ENCODE data around the gene RAPGEF3. TPM values are rescaled to one million over a fixed set of nuclear protein-coding genes. Genes with fewer than 3 reads are reported as not detected.
A peak's percentile ranks its signal among the peaks of the same experiment; 100 is the strongest.

RAPGEF3 gene
- total RNA-seq, 1 experiment from 2014 or later: 8.2 TPM

- no peaks in the 10 kb centered on the region for H3K27me3 Mint-ChIP-seq (ENCODE audit: unreplicated experiment)
- H3K9me3 Mint-ChIP-seq (ENCODE audit: low read depth, unreplicated experiment): no peaks in the 10 kb centered on the region
- peaks cover 20% of the 10 kb centered on the region for H3K4me1 Mint-ChIP-seq (ENCODE audit: low read depth, unreplicated experiment)
- DNase-seq: no peak
- peak overlapping the region; percentile 9 for H3K27ac Mint-ChIP-seq (ENCODE audit: unreplicated experiment)
- TF ChIP-seq, protein P1, sequence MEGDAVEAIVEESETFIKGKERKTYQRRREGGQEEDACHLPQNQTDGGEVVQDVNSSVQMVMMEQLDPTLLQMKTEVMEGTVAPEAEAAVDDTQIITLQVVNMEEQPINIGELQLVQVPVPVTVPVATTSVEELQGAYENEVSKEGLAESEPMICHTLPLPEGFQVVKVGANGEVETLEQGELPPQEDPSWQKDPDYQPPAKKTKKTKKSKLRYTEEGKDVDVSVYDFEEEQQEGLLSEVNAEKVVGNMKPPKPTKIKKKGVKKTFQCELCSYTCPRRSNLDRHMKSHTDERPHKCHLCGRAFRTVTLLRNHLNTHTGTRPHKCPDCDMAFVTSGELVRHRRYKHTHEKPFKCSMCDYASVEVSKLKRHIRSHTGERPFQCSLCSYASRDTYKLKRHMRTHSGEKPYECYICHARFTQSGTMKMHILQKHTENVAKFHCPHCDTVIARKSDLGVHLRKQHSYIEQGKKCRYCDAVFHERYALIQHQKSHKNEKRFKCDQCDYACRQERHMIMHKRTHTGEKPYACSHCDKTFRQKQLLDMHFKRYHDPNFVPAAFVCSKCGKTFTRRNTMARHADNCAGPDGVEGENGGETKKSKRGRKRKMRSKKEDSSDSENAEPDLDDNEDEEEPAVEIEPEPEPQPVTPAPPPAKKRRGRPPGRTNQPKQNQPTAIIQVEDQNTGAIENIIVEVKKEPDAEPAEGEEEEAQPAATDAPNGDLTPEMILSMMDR (IDR thresholded peaks at IDR 0.05; ENCODE audit: unreplicated experiment): no peak
- no peaks in the 10 kb centered on the region for H3K36me3 Mint-ChIP-seq (ENCODE audit: insufficient read depth, unreplicated experiment)
- H3K4me3 Mint-ChIP-seq (ENCODE audit: low read depth, unreplicated experiment): peak overlapping the region; percentile 44
- intact Hi-C loops (cut with micrococcal nuclease; ENCODE audit: unreplicated experiment): loop anchor here (1.0 kb wide), 1 partner anchor 36 kb away; no protein-coding TSS in a partner anchor
- CTCF ChIA-PET: interaction anchor here (0.8 to 4.4 kb wide), 4 partner anchors 22 to 104 kb away, joined by 3 to 22 read pairs (median 4); partner anchors contain the start of gene VDR
- BruUV-seq (replicated peaks): no TSS peak
Measured at GRCh38 chr12:47801170-47801903, 42.7 kb upstream of the RAPGEF3 start.

GRCh38 chr12:47800582-47800981 is 41.9 kb upstream of the RAPGEF3 start:
- Mint-ChIP-seq H3K4me1 (ENCODE audit: low read depth, unreplicated experiment) (peaks cover 20% of the 10 kb centered on the region), H3K27me3 (ENCODE audit: unreplicated experiment) (no peaks in the 10 kb centered on the region), H3K9me3 (ENCODE audit: low read depth, unreplicated experiment) (no peaks in the 10 kb centered on the region), H3K36me3 (ENCODE audit: insufficient read depth, unreplicated experiment) (peaks cover 3% of the 10 kb centered on the region), H3K27ac (ENCODE audit: unreplicated experiment) (peak overlapping the region; percentile 9), H3K4me3 (ENCODE audit: low read depth, unreplicated experiment) (no peak overlapping the region)
- CTCF ChIA-PET: interaction anchor here (4.4 kb wide), 1 partner anchor 38 kb away, joined by 22 read pairs; no protein-coding TSS in a partner anchor
- BruUV-seq (replicated peaks): no TSS peak
- no peak for DNase-seq
- intact Hi-C loops (cut with micrococcal nuclease; ENCODE audit: unreplicated experiment): no loop called here
- TF ChIP-seq, protein P1 (IDR thresholded peaks at IDR 0.05; ENCODE audit: unreplicated experiment): no peak

DNA sequence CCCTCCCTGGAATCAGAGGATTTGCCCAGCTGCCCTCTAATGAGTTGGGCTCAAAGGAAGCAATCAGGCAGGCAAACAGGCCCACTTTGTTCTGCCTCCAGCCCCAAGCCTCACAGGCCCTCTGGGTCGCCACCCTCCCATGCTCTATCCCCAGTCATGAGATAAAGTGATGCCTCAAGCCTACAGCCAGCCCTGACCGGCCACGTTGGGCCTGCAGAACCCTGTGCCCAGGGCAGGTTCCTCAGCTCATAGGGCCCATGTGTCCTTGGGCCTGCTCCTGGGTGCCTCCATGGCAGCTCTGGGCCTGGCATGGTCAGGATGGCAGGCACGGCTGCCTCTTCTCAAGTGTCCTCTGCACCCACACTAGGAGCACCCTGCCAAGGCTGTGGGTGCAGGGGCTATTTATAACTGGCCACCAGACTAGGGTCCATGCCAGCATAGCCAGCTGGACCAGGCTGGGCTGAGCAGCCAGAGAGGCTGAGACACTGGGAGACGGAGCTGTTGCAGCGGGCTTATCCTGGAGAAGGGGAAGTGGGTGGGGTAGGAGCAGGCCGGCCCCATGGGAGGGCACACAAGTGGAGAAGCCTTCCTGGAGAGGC is 40.8 kb upstream of the RAPGEF3 start:
- TF ChIP-seq, protein P1 (IDR thresholded peaks at IDR 0.05; ENCODE audit: unreplicated experiment): no peak
- peaks cover 20% of the 10 kb centered on the region for H3K4me1 Mint-ChIP-seq (ENCODE audit: low read depth, unreplicated experiment)
- BruUV-seq (replicated peaks): no TSS peak
- no peaks in the 10 kb centered on the region for H3K27me3 Mint-ChIP-seq (ENCODE audit: unreplicated experiment)
- H3K36me3 Mint-ChIP-seq (ENCODE audit: insufficient read depth, unreplicated experiment): peaks cover 11% of the 10 kb centered on the region
- intact Hi-C loops (cut with micrococcal nuclease; ENCODE audit: unreplicated experiment): no loop called here
- H3K4me3 Mint-ChIP-seq (ENCODE audit: low read depth, unreplicated experiment): no peak overlapping the region
- DNase-seq: no peak
- H3K27ac Mint-ChIP-seq (ENCODE audit: unreplicated experiment): no peak overlapping the region
- CTCF ChIA-PET: interaction anchor here (4.4 kb wide), 1 partner anchor 39 kb away, joined by 22 read pairs; no protein-coding TSS in a partner anchor
- H3K9me3 Mint-ChIP-seq (ENCODE audit: low read depth, unreplicated experiment): no peaks in the 10 kb centered on the region

GRCh38 chr12:47798382-47798948 is 39.8 kb upstream of the RAPGEF3 start:
- no peaks in the 10 kb centered on the region for H3K9me3 Mint-ChIP-seq (ENCODE audit: low read depth, unreplicated experiment)
- H3K27me3 Mint-ChIP-seq (ENCODE audit: unreplicated experiment): no peaks in the 10 kb centered on the region
- TF ChIP-seq, protein P1 (IDR thresholded peaks at IDR 0.05; ENCODE audit: unreplicated experiment): no peak
- intact Hi-C loops (cut with micrococcal nuclease; ENCODE audit: unreplicated experiment): no loop called here
- CTCF ChIA-PET: interaction anchor here (4.4 kb wide), 1 partner anchor 40 kb away, joined by 22 read pairs; no protein-coding TSS in a partner anchor
- no peak overlapping the region for H3K4me3 Mint-ChIP-seq (ENCODE audit: low read depth, unreplicated experiment)
- H3K36me3 Mint-ChIP-seq (ENCODE audit: insufficient read depth, unreplicated experiment): peaks cover 11% of the 10 kb centered on the region
- BruUV-seq (replicated peaks): no TSS peak
- H3K27ac Mint-ChIP-seq (ENCODE audit: unreplicated experiment): no peak overlapping the region
- no peak for DNase-seq
- peaks cover 20% of the 10 kb centered on the region for H3K4me1 Mint-ChIP-seq (ENCODE audit: low read depth, unreplicated experiment)
